Testis (tissue), 3 donors: ENCODE results near the gene MYO18B. TPM values are rescaled to one million over a fixed set of nuclear protein-coding genes. Genes with fewer than 3 reads are reported as not detected.

Experiments used
- DNase-seq: peaks from one replicate; pipeline ENCODE4 v3.0.0-alpha.2; 2019
- H3K27ac ChIP-seq, 2 donors: fragments of 200-600 bp; sonication (generic); one replicate each; pipeline ENCODE4 v1.5.1; 2019
- H3K27me3 ChIP-seq: fragments of 200-600 bp; sonication (generic); one replicate; pipeline ENCODE4 v1.5.1; 2019
- H3K36me3 ChIP-seq: fragments of 200-600 bp; sonication (generic); one replicate; pipeline ENCODE4 v1.5.1; 2017; ENCODE audit warnings: low read depth; ENCODE audit errors: missing control alignments
- H3K4me1 ChIP-seq: fragments of 200-600 bp; sonication (generic); one replicate; pipeline ENCODE4 v1.5.1; 2019
- H3K4me3 ChIP-seq, 2 donors: fragments of 200-600 bp; sonication (generic); one replicate each; pipeline ENCODE4 v1.5.1; 2017 to 2019
- H3K9me3 ChIP-seq: fragments of 200-600 bp; sonication (generic); one replicate; pipeline ENCODE4 v1.5.1; 2017
- CTCF ChIP-seq, 3 experiments: fragments of 450-650 bp in 2 of 3; fragments of 200-600 bp in 1 of 3; sonication (generic) in 1 of 3; IDR thresholded peaks; one replicate each; pipeline ENCODE4 v1.5.1; 2016 to 2019; ENCODE audit warnings: antibody characterized with exemption in 3 of 3, mild to moderate bottlenecking in 2 of 3, moderate library complexity in 1 of 3
- POLR2A ChIP-seq: fragments of 450-650 bp; IDR thresholded peaks from one replicate; pipeline ENCODE4 v1.6.1; 2017; ENCODE audit warnings: antibody characterized with exemption, mild to moderate bottlenecking, moderate library complexity
- WGBS, 2 donors: methylation state at CpG; one replicate each; pipeline ENCODE4 v1.1.5; 2018; 5-methylcytosine and 5-hydroxymethylcytosine counted together
- intact Hi-C: fragments of 100-400 bp; cut with DNase I; formaldehyde crosslinking; loops from one replicate; pipeline ENCODE4 v1.15.1; 2023; ENCODE audit warnings: low total_unique reads
- polyA plus RNA-seq: library from polyadenylated mRNA; stranded (reverse); fragments of 350-450 nt; fragmentation: Illumina TruSeq; extraction: RNeasy Lipid Tissue Mini Kit (QIAGEN cat#74804); gene quantifications from one replicate; pipeline ENCODE4 v1.2.3, GENCODE V29; 2014; ENCODE audit warnings: low read depth, low replicate concordance; ENCODE audit not compliant: insufficient read depth
- total RNA-seq, 2 donors: library from RNA; depleted of rRNA; stranded (reverse); fragments of >200 nt; gene quantifications; one replicate each; pipeline ENCODE4 v1.2.3, GENCODE V29; 2016

The MYO18B gene
- total and polyA plus RNA-seq, 3 donors from 2014 or later = 23.6 to 40.3 (median 28.6) TPM

GRCh38 chr22:25908755-25909154 lies 166.8 kb downstream of the MYO18B start:
- intact Hi-C loops = no loop called here
- Histone ChIP-seq H3K9me3 (no peaks in the 10 kb centered on the region), H3K27ac (no peak overlapping the region), H3K4me3 (no peak overlapping the region), H3K36me3 (no peaks in the 10 kb centered on the region), H3K4me1 (no peaks in the 10 kb centered on the region), H3K27me3 (no peaks in the 10 kb centered on the region)
- no peak for TF ChIP-seq CTCF (IDR thresholded peaks at IDR 0.05)
- TF ChIP-seq POLR2A = no peak
- WGBS, 2 donors = 76 to 82% methylated on average over 2 of the region's 2 CpGs
- no peak for DNase-seq

GRCh38 chr22:25909614-25910387 lies 167.8 kb downstream of the MYO18B start:
- Histone ChIP-seq H3K4me1 (no peaks in the 10 kb centered on the region), H3K36me3 (no peaks in the 10 kb centered on the region), H3K27ac (no peak overlapping the region), H3K9me3 (no peaks in the 10 kb centered on the region), H3K27me3 (no peaks in the 10 kb centered on the region), H3K4me3 (no peak overlapping the region)
- no peak for DNase-seq
- no peak for TF ChIP-seq CTCF (IDR thresholded peaks at IDR 0.05)
- TF ChIP-seq POLR2A = no peak
- intact Hi-C loops = no loop called here
- 59 to 71% methylated on average over 7 of the region's 7 CpGs for WGBS, 2 donors

- H3K4me3 ChIP-seq = no peak overlapping the region
- H3K4me1 ChIP-seq = no peaks in the 10 kb centered on the region
- no peaks in the 10 kb centered on the region for H3K27me3 ChIP-seq
- DNase-seq = no peak
- TF ChIP-seq POLR2A (no peak), CTCF (IDR thresholded peaks at IDR 0.05) (no peak)
- H3K9me3 ChIP-seq = no peaks in the 10 kb centered on the region
- intact Hi-C loops = no loop called here
- no peaks in the 10 kb centered on the region for H3K36me3 ChIP-seq
- no peak overlapping the region for H3K27ac ChIP-seq
- WGBS, 2 donors = 83 to 85% methylated on average over 7 of the region's 7 CpGs
Observed at GRCh38 chr22:25911243-25911972, 169.4 kb downstream of the MYO18B start.

- no peak for DNase-seq
- intact Hi-C loops = no loop called here
- no peaks in the 10 kb centered on the region for H3K27me3 ChIP-seq
Observed at GRCh38 chr22:25919452-25919851, 177.5 kb downstream of the MYO18B start.

More at GRCh38 chr22:25919452-25919851, 177.5 kb downstream of the MYO18B start:
- H3K4me3 ChIP-seq = no peak overlapping the region
- no peaks in the 10 kb centered on the region for H3K36me3 ChIP-seq
- no peak overlapping the region for H3K27ac ChIP-seq
- TF ChIP-seq POLR2A (no peak), CTCF (IDR thresholded peaks at IDR 0.05) (no peak)
- no peaks in the 10 kb centered on the region for H3K9me3 ChIP-seq
- H3K4me1 ChIP-seq = no peaks in the 10 kb centered on the region
- 65 to 78% methylated on average over 4 of the region's 4 CpGs for WGBS, 2 donors
